Measurements from ENCODE around the gene PRKRIP1.
"Not testable (repeated sequence)": the region's sequence is repeated elsewhere in the genome, so short reads cannot be mapped to it uniquely, and the experiment has no call there.

PRKRIP1 gene

DNA sequence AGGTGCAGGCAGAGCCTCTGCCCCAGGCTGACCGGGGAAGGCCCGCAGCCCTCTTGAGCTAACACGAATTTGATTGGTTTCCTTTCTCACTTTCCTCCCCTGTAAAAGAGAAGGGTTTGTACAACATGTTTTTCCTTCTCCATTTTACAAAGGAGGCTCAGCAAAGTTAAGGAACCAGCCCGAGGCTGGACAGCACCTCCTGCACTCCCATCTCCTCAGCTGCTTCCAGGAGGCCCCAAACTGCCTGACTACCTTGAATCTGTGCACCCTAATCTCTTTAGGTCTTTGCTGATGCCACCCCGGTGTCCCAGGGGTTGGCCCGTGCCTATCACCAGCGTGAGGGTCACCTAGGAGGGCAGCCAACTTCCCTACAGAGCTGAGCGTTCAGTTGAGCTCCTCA is 64.3 kb downstream of the PRKRIP1 start:
- no peak for DNase-seq

DNA sequence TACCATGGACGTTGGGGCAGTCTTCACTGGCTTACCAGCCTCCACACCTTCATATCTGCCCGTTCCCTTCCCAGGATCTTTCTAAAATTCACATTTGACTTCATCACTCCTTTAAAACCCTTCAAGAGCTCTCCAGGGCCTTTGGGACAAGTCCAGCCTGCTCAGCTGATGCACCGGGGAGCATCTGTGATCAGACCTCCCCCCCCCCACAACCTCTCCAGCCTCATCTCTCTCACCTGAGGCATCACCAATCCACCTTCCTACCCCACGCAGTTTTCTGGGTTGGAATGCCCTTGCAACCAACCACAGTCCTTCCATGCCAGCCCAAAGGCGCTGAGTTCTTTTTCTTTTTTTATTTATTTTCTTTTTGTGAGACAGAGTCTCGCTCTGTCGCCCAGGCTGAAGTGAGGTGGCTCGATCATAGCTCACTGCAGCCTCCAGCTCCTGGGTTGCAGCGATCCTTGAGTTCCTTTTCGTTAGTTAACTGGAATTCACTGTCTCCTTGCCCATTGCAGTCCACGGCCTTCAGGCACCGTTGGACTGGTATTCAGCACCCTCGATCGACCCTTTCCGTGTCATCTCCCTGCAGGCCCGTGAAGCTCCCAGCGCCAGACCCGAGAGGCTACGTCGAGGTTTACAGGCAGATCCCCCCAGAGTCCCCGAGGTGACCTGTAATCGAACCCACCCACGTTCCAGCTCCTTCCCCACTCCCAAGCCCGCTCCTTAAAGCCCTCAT is 67.8 kb downstream of the PRKRIP1 start:
- DNase-seq: no peak

DNA sequence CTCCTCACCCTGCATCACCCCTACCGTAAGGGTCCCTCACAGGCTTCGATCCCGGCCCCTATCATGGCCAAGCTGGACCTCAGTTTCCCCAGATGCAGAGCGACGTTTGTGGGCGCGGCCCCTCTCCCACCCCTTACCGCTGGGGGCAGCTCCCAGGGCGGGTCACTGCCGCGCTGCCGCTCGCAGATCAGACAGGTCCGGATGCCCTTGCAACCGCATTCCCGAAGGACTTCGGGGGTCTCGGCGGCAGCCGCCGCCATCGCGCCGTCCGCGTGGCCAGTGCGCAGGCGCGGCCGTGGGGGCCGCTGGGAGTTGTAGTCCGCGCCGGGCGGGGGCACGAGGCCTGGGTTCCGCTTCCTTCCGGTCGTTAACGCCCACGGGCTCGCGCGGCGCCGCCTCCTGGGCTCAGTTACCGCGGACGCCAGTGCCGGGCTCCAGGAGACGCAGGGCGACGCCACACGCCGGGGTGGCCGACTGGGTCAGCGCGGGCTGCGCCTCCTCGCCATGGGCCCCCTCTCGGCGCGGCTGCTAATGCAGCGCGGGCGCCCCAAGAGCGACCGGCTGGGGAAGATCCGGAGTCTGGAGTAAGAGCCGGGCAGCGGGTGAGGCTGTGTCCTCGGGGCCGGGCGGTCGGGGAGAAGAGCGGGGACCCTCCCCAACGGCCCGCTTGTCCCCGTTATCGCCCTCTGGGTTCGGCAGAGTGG is 68.6 kb downstream of the PRKRIP1 start, which contains the start of the genes ALKBH4 and LRWD1:
Gene ALKBH4, minus strand, starts transcription at position 287 of the 704 bp plus-strand sequence. Its CDS starts 27 bp downstream, at position 260.
Gene LRWD1, plus strand, starts transcription at position 408 of the 704 bp plus-strand sequence. Its CDS starts 97 bp downstream, at position 505.
- DNase-seq: peak; percentile 78

DNA sequence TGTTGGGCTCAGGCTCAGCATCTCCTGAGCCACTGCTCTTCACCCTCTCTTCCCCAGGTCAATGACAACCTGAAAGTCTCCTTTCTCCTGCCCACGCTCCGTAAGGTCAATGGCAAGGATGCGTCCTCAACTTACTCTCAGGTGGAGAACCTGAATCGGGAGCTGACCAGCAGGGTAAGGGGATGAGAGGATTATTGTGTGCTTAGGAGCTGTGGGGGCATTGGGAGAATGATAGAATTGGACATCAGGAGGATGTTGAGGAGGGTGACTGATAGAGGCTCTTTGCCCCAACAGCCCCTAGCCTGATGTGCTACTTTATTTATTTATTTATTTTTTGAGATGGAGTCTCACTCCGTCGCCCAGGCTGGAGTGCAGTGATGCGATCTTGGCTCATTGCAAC is 69.9 kb downstream of the PRKRIP1 start:
- no peak for DNase-seq

DNA sequence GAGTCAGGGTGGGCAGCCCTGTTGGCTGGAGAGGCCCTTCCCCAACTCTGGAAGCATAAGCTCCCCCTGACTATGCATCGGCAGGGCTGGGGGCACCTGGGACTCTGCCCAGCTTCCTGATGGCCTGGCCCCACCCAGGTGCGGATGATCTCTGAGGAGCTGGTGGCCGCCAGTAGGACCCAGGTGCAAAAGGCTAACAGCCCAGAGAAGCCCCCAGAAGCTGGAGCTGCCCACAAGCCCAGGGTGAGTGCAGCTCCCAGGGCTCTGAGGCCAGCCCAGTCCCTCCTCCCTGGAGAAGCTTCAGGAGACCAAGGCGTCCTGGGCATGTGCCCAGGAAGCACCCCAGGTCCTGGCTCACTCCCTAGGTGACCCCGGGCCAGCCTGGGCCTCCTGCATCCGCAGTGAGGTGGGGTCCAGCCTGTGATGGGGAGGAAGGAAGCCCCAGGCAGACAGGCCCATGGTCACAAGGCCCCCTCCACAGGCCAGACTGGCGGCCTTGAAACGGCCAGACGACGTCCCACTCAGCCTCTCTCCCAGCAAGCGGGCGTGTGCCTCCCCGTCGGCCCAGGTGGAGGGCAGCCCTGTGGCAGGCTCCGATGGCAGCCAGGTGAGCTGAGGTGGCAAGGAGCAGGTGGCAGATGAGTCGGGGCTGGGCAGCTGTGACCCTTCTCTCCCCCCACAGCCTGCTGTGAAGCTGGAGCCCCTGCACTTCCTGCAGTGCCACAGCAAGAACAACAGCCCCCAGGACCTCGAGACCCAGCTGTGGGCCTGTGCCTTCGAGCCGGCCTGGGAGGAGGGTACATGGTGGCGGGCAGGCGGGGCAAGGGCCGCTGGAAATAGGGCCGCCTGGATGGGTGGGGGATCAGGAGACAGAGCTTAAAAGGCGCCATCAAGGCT is 71.7 kb downstream of the PRKRIP1 start:
- DNase-seq: no peak

DNA sequence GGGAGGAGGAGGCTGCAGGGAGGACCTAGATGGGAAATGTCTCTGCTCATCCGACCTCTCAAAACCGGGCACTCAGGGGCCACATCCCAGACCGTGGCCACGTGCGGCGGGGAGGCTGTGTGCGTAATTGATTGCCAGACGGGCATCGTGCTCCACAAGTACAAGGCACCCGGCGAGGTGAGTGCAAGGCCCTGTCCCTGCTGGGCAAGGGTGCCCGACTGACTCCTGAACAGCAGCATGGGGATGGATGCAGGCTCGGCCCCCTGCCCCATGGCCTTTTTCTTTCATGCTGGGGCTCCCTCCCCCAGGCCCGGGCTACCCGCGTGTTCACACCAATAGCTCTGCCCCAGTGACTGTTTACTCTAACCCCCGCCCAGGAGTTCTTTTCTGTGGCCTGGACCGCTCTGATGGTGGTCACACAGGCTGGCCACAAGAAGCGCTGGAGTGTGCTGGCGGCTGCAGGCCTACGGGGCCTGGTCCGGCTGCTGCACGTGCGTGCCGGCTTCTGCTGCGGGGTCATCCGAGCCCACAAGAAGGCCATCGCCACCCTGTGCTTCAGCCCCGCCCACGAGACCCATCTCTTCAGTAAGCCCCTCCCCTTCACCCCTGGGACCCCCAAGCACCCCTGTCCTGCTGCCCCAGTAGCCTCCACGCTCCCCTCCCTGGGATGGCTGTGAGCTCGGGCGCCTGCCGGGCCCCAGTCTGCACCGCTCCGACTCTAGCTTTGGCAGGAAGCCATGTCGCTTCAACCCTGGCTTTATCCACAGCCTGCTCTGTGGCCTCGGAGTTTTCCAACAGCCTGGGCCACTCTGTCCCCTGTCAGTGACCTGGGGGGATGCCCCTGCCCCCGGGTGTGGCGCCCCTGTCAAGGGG is 72.6 kb downstream of the PRKRIP1 start:
- DNase-seq: no peak

DNA sequence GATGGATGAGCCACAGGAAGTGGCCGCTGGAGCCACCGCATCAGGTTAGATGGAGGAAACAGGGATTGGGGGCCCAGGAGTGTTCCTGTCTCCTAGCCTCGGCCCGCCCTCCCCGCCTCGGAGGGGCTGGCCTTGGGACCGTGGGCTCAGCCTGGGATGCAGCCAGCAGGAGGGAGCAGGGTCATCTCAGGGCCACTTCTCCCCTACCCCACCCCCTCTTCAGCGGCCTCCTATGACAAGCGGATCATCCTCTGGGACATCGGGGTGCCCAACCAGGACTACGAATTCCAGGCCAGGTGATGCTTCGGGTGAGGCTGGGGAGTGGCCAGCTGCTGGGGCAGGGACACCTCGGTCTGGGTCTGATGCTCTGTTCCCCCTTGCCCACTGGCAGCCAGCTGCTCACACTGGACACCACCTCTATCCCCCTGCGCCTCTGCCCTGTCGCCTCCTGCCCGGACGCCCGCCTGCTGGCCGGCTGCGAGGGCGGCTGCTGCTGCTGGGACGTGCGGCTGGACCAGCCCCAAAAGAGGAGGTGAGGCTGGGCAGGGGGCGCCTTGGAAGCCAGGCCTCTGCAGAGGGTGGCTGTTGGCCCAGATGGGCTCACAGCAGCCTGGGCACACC is 73.3 kb downstream of the PRKRIP1 start:
- DNase-seq: no peak

DNA sequence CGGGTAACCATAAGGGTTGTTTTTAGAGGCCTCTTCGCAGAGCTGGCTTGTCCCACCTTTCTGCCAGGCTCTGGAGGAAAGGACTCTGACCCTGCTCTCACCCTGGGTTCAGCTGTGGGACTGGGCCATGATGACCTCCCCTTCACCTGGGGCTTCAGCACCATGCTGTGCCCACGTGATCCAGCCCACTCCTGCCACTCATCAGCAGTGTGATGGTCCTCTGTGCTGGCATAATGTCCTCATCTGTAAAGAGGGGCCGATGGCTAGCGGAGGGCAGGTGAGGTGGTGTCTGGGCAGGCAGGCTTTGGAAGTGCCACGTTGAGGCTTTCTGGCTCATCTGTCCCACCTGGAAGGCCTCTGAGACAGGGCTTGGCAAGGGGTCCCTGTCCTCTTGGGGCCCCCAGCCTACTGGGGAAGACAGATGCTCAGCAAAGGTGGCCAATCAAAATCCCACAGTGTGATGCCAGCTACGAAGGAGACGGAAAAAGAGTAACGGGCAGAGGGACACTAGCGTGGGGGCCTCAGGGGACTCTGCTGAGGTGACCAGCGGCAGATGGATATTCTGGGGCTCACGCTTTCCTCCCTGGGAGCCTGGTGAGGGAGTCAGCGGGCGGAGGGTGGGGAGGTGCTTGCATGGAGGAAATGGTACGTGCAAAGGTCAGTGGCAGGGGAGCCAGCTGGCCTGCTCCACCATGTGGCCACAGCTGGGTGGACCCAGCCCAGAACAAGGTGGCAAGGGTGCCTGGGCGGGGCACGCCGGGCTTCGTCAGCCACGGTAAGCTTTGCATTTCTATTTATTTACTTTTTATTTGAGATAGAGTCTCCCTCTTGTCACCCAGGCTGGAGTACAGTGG is 74.0 kb downstream of the PRKRIP1 start:
- DNase-seq: no peak

DNA sequence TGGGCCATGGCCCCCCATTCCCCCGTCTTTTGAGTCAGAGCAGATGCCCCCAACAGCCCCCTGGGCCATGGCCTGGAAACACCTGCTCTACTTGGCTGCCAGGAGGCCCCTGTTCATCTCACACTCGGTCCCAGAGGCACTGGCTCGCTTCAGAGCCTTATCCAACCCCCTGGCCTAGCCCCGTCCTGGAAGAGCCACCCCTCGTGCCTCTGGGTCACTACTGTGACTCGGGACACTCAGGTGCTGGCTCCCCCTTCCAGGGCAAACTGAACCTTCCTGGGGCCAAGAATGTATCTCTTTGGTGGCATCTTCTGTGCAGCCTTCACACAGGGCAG is 75.6 kb downstream of the PRKRIP1 start:
- no peak for DNase-seq

DNA sequence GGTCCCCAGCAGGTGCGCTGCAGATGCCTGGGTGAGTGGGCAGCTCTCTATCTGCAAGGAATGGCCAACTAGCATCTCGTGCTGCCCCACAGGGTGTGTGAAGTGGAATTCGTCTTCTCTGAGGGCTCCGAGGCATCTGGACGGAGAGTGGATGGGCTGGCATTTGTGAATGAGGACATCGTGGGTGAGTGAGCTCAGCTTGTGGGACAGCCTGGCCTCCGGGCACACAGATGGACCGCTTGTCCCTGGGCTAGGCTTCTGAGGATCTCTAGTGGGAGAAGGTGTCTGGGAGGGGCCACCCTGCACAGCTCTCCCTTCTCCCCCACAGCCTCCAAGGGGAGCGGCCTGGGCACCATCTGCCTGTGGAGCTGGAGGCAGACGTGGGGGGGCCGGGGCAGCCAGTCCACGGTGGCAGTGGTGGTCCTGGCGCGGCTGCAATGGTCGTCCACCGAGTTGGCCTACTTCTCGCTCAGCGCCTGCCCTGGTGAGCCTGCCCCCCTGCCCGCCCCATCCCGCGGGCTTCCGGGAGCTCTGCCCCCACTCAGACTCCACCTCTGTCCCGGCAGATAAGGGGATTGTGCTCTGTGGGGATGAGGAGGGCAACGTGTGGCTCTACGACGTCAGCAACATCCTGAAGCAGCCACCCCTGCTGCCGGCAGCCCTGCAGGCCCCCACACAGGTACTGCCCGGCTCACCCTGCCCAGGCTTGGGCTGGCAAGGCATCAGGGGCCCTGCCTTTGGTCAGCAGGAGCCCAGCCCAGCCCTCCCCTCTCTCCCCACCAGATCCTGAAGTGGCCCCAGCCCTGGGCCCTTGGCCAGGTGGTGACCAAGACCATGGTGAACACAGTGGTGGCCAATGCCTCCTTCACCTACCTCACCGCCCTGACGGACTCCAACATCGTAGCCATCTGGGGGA is 76.2 kb downstream of the PRKRIP1 start:
- no peak for DNase-seq

DNA sequence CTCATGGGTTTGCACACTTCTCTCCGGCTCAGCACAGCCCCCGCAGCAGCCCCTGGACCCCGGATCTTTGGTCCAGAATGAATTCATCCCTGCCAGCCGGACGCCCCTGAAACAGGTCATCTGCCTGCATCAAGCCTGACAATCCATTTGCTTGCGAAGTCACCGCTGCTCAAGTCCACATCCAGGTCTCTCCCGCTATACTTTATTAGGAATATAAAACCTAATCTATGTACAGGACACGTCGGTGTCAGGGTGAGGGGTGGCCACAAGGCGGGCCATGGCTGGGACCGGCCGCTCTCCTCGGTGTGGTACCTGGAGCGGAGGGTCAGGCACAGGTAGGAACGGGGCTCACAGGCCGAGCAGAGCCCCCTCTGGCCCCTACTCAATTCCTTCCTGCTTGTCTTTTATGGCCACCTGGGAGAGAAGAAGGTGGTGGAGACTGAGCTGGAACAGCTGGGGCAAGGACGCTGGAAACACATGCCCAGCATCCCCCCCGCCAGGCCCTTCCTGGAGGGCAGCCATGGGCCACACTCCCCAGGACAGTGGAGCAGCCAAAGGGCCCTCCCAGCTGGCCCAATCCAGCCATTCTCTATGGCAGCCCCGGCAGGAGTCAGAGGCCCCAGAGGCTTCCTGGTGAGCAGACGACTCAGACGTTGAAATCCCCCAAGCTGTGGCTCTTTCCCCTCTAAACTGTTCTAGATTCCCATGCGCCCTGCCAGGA is 77.3 kb downstream of the PRKRIP1 start:
- DNase-seq: no peak

DNA sequence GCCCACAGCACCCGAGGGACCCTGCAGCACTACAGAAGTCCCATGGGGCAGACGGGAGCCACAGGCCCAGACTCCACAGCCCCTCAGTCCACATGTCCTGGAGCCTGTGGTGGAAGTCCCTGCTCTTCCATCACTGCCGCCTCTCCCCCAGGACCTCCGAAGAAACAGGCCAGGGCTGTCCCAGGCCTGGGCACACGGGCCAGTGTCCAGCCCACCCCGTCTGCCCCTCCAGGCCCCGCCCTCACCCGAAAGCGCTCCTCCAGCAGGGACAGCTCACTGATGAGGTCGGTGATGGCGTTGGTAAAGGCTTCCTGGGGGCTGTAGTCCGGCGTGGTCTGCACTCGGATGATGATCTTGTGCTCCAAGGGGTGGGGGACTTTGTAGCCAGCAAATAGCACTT is 78.0 kb downstream of the PRKRIP1 start:
- not testable (repeated sequence) for DNase-seq

DNA sequence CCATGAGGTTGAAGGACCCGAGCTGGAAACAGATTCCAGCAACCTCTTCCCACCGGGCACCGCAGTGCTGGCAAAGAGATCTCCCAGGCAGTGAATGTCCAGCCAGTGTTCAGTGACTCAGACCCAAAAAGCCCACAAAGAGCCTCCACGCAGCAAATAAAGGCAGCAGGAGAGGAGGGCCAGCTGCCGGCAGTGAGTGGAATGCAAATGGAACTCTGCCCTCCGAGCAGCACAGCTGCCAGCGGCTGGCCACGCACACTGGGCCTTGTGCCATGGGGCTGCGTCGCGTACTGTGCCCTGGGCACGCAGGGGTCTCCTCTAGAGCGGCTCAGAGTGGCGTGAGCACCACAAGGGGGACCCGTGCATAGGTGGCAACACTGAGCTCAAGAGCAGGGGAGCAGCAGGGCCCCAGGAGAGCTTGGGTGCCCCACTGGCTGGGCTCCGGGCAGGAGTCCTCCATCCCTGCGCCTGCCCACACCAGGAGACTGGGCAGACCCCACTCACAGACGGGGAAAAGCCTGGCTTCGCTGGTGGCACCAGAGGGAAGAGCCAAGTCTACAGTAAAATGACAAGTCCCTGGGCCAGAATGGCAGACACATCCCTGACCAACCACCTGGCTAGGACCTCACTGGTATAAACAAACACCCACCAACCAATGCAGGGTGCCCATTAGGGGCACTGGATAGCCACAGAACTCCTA is 78.7 kb downstream of the PRKRIP1 start:
- DNase-seq: not testable (repeated sequence)
